SW480 (cell line): Measurements from ENCODE around the gene B3GALT6.

Source experiments
- DNase-seq: peaks from one replicate; pipeline ENCODE4 v3.0.0-alpha.2; 2016; ENCODE audit warnings: low spot score

Gene B3GALT6

DNA sequence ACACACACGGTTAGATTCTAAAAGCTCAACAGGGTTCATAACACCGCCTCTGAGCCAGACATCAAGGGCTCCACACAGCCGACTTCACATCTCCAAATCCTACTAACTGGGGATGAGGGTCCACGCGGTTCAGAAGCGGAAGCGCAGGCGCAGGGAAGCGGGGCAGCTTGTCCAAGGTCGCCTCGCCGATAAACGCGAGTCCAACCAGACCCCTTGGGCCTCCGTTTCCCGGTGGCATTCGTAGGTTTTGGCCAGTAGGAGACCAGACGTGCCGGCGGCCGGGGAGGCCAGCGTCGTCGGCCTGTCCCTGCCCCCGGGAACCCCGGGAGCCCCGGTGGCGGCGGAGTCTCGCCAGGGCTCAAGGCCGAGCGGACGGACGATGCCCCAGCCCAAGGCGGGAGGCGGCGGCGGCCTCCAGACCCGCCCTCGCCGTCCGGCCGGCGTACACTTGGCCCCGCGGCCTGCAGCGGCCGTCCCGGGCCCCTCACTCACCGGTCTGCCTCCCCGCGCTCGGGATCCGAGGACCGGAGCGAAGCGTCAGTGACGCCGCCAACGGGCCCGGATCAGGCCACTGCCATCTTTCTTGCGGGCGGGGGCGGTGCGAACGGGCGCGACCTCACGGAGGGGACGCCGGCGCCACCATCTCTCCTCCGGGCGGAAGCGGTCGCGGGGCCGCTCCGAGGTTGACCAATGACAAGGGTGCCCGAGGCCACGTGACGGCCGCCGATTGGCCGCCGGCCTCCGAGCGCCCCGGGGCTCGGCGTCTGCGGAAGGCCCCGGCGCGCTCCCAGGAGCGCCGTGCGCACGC, 433 bp upstream of the B3GALT6 start, which contains the start of gene SDF4:
Gene SDF4, minus strand, starts transcription at position 602 of the 808 bp plus-strand sequence. CDS start 3,229 bp downstream, outside the sequence.
- DNase-seq = peak; percentile 96

DNA sequence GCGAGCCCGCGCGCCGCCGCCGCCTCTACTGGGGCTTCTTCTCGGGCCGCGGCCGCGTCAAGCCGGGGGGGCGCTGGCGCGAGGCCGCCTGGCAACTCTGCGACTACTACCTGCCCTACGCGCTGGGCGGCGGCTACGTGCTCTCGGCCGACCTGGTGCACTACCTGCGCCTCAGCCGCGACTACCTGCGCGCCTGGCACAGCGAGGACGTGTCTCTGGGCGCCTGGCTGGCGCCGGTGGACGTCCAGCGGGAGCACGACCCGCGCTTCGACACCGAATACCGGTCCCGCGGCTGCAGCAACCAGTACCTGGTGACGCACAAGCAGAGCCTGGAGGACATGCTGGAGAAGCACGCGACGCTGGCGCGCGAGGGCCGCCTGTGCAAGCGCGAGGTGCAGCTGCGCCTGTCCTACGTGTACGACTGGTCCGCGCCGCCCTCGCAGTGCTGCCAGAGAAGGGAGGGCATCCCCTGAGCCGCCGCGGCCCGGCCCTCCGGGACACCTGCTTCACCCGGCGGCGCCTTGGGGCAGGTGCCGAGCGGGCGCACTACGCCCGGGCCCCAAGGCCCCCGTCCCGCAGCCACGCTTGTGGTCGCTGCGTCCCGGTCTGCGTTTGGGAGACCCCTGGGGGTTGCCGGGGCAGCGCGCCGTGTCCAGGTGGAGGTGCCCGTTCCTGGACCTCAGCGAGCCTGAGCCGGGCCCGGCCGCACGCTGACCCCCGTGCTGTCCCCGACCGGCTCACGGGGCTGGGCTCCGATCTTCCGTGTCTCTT, 944 bp downstream of the B3GALT6 start:
- no peak for DNase-seq

DNA sequence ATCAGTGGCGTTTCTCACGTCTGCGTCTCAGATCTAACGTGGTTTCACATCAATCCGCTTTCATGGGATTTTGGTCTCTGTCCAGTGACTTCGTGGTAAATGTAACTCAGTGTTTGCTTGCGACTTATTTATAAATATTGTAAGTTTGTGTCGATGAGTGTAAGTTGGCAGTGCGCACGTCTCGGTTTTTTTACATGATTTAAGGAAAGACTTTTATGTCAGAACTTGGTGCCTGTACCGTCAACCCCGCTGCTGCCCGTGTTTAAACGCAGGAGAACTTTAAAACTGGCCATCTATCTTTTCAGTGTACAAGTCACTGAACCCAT, 1.5 kb downstream of the B3GALT6 start:
- DNase-seq = no peak

DNA sequence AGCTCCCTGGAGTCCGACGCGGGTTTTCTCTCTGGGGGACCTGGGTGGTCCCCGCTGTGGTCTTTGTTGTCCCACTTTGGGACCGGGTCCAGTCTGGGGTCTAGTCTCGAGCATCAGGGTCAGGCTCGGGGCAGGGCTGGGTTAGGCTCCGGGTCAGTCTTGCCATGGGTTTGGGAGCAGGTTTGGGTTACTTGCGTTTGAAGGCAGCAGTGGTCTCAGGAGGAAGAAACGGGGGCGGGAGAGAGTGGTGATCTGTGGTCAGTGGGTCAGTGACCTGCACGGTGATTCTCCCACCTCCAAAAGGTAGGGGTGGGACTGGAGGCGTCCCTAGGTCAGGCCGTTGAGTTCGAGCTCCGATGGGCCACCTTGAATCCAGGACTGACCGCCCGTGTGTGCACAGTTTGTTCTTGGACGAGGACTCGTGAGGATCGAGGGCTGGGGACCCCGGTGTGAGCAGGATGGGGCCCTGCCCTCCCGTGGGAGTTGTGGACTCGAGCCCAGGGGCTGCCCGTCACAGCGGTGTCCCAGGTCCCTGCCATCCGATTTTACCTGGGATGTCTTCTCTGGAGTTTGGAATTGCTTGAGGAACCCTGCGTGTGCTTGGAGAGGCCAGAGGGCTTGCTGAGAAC, 2.3 kb downstream of the B3GALT6 start:
- no peak for DNase-seq

DNA sequence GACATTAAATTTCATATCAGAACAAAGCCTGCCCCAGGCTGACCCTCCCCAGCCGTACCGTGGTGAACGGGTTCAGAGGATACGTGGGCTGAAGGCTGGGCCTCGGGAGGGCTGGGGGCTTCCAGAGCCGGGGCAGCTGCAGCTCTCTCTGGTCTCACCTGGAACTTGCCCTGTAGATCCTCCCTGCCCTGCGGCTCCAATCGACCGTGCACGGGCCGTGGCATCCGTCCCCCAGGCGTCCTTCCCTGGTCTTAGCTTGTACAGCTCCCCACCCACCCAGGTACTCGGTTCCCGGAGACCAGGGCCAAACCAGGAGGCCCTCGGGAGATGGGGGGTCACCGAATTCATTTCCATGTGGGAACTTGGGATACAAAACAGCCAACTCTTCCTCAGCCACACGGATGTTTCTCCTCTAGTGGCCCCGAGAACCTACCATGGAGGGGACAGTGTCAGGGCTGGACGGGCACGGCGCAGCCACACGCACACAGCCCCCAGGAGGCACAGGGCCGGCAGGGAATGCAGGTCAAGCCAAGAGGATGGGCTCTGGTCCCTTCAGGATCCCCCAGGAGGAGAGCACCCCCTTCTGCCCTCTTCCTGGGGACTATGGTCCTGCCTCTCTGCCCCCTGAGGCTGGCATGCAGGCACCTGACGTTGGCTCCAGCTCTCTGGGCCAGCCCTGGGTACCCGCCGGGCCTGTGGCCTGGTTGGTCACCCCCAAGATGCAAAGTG, 3.1 kb downstream of the B3GALT6 start:
- no peak for DNase-seq

DNA sequence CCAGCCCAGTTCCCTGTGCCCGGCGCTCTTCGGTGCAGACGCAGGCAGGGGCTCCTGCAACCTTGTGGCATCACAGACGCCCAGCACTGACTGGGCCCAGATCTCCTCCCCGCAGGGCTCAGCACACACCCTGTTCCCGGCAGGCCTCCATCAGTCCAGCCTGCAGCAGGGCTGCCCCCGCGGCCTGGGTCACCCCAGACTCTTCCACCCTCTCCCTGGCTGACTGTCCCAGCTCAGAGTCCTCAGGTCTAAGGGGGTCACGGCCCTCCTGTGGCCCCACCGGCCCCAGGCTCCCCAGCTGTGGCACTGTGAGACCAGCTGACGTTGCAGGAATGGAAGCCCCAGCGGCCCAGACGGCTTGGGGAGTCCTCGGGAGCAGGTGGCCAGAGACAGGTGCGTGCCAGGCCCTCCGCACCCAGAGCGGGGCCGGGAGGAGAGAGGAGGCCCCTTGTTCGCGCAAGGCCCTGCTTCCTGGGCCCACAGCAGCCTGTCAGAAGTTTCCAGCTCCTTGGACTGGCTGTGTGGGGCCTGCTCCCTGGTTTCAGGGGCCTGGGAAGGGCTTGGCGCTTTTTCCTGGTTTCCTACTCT, 4.2 kb downstream of the B3GALT6 start:
- no peak for DNase-seq

DNA sequence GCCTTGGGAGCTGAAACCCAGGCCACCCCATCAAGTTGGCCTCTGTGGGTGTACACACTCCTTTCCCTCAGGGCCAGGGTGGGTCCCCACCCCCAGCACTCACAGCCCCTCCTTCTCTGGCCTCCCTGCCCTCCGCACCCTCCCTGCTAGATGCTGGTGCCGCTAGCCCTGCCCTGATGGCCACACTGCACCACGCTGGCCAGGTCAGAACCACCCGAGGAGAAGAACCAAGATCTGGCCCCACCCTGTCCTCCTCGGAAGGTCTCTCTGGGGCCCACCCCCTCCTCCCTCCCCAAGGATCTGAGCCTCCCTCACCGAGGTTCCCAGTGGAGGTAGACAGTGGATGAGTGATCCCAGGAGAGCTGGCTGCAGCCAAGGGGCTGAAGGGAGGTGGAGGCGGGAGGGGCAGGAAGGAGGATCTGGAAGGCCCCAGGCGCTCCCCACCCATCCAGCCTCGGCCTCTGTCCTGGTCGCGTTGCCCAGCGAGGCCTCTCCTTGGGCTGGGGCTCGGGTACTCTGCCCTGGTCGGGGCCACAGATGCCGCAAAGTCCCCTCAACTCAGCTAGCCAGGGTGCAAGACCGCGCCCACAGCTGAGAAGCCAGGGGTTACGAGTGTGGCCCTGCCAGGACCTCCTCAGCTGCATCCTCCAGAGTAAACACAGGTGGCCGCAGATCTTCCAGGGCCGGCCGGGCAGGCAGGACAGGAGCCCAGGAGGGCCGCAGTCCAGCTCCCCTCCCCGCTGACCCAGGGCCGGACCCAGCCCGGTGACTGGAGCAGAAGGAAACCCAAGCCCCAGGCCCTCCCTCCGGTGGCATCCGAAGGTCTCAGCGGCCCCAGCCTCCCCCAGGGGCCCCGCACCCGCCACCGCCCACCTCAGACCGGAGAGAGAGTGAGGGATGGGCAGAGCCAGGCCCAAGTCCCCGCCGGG, 5.2 kb downstream of the B3GALT6 start:
- DNase-seq = peak; percentile 50

DNA sequence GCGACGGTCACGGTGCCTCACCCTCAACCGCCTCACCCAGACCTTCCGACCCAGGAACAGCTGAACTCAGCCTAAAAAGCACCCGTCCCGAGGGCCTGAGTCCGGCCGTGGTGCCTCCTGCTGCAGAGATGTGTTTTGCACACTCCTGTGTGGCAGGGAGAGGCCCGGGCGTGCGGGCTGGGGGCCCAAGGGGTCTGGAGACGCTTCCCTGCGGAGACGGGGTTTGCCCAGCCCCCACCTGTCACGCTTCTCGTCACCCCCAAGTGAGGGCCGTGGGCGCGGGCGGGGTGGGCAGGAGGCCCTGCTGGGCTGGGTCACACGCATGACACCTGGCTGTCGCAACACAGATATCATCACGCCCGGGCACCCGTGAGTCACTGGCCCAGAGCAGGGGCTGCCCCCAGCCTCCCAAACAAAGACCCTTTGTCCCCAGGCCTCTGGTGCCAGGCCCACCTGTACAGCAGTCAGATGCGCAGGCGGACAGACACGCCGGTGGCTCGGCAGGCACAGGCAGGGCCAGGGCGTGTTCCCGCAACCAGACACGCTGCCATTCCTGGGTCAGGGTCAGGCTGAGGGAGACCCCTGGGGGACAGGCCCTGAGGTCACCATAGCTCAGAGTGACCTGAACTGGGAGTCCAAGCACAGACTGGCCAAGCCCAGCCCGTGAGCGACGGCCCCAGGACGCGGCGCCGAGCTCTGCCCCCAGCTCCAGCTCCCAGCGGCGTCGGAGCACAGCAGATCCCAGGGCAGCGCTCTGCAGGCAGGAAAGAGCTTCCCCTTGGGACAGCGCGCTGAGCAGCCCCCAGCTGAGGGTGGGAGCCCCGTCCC, 6.1 kb downstream of the B3GALT6 start:
- DNase-seq = peak; percentile 98

DNA sequence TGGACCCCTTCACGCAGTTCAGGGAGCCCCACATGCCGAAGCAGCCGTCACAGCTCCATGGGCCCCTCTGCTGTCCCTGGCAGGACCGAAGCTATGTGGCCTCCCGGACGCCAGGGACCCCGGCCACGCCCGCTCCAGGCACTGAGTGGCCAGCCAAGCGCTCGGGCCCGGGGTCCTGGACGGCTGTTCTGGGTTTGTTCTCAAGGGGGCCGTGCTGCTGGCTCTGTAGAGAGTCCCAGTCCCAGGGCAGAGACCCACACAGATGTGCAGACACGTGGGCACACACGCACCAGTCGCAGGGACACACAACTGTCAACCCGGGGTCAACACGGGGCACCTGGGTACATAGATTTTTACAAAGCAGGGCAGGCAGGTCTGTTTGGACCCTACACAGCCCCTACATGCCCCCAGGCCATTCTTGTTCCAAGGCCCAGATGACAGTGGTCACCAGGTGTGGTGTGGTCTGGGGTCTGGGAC, 6.7 kb downstream of the B3GALT6 start:
- no peak for DNase-seq

DNA sequence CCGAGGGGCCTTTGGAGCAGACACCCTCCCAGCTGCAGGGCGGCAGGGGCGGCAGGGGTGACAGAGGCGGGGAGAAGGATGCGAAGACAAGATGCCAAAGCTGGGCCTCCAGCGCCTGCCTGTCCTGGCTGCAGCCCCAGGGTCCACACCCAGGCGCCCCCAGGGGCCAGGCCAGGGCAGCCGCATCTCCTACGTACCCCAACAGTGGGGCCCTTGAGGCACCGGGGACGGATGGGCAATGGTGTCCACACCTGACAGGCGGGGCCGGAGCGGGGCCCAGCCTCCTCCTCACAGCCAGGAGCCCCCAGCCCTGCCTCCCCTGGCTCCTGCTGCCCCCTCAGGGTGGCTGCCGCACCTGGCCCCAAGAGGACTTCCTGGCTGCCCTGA, 7.2 kb downstream of the B3GALT6 start:
- DNase-seq = no peak

DNA sequence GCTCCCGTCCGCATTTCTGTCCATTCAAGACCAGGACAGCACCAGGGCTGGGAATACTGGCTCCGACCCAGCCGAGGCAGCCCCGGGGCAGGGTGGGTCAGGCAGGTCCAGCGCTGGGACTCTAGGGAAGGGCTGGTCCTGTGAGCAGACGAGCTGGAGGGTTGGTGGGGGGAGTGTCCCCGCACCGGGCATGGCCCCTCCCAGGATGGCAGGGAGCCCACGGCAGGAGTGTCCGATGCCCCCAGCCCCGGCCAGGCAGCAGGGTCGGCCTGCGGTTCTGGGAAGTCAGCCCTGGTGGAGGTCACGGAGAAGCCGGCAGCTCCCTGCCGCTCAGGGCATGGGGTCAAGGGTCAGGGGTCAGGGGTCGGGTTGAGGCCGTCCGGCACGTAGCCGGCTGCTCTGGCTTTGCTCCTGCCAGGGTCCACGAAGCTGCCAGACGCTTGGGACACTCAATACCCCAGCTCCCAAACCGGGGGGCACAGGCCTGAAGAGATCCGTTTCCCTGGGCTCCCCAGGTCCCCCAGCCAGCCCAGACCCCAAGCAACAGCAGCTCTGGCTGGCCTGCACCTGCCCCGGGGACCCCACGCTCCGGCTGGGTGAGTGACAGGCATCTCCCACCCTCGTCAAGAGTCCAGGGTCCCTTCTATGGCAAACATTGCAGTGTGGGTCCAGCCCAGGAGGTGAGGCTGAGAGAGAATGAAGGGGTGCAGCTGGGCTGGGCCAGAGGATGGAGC, 7.7 kb downstream of the B3GALT6 start:
- no peak for DNase-seq

DNA sequence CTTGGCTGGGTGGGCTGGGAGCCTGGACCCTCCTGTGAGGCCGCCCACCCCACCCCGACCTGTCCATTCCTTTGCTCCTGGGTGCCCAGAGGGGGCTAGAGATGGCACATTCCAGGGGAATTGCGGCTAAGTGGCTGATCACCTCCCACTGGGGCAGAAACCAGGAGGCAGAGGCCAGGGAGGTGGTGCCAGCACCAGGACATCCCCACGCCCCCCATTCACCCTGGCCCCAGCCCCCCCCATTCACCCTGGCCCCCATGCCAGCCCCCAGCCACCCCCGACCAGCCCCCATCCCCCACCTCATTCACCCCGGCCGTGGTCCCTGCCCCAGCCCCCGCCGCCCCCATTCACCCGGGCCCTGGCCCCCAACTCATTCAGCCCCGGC, 8.3 kb downstream of the B3GALT6 start:
- no peak for DNase-seq

DNA sequence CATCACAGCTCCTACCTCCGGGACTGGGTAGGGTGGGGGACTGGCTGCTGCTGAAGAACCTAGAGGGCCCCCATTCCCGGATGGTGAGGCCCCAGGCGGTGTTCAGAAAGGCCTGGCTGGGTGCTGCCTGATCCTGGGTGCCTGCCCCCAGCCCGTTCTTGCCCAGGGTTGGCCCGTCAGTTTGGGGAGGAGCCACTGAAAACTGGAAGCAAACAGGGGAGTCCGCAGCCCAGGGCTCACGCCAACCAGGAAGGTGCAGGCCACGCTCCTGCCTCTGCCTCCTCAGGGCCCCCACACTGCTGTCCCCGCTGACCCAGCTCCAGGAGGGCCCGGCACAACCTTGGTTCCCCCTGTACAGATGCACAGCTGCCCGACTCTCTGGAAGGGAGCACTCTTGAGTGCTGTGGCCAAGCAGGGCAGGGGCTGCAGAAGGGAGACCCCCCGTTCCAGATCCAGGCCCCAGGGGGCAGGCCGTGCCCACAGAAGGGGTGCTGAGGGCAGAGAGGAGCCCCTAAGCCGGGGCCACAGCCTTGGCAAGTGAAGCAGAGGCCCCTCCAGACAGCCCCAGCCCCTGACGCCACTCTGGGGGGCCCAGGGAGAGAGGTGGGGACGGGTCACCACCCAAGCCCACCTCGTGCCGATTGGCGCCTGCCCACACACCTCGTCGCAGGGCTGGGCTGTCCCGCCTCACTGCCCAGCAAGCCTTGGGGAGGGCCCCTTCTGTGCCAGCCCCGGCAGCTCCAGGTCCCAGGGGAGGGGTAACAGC, 9.0 kb downstream of the B3GALT6 start:
- no peak for DNase-seq

DNA sequence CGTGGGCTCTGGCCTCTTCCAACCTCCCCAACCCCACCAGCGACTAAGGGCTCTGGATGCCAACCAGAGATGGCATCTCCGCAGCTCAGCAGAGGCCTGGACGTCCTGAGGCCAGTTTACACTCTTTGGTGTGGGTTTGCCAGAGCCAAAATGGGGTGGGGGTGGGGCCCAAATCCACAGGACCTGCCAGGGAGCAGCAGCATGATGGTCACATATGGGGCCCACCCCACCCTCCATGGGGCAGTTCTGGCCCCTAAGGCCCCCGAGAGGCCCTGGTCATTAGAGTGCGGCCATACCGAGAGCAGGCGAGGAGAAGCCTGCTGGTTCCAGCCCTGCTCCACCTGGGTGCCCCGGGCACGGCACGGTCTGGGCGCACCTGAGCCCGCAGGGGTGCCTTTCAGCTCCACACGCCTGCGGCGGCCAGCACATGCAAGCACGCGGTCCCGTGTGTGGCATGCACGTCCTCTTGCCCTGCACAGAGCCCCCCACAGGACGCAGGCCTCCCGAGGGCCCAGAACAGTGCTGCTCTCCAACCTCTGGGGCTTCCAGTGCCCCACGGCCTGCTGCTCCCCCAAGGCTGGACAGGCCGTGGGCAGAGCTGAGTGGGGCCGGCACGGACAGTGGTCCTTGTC, 9.7 kb downstream of the B3GALT6 start:
- DNase-seq = no peak

DNA sequence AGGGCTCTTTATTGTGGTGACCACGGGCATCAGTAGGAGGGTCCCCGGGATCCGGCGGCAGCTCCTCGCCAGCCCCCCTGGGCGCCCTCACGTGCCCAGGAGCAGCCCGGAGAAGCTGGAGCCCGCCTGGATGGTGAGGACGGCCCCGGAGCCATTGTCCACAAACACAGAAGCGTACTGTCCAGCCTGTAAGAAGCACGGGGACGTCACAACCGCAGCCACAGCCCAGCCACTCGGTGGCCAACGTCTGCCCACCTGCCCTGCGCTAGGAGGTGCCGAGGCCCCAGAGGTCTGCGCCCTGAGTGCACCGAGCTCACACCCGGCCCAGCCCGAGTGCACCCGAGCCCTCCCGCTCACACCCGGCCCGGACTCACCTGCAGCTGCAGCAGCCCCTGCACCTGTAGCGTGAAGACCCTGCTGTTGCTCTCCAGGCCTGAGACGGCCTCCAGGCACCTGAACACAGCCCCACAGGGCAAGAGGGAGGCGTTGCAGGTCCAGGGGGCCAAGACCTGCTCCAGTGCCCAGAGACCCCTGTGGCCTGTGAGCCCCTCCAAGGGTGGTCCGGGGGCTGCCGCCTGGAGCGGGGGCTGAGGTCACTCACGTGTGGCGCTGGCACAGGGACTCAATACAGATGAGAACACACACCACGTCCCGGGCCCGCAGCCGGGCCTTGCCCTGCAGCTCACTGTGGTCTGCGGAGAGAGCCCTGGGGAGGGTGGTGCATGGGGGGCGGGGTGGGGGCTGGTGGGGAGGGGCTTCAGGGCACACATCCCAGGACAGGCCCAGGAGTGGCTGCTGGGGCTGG, 10.6 kb downstream of the B3GALT6 start:
- no peak for DNase-seq

DNA sequence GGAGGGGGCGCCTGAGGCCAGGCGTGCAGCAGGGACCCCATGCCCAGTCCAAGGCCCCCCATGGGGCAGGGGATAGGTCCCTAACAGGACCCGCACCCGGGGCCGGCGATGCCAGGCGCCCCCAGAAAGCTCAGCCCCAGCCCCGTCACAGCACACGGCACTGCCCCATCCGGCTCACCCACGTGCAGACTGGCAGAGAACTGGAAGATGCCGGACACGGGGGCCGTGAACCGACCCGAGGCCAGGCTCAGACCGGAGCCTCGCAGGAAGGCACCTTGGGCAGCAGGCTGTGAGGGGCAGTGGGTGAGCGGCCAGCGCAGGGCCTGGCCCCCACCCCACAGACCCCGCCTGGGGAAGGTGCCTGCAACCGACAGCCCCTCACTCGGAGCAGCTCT, 11.2 kb downstream of the B3GALT6 start:
- no peak for DNase-seq

DNA sequence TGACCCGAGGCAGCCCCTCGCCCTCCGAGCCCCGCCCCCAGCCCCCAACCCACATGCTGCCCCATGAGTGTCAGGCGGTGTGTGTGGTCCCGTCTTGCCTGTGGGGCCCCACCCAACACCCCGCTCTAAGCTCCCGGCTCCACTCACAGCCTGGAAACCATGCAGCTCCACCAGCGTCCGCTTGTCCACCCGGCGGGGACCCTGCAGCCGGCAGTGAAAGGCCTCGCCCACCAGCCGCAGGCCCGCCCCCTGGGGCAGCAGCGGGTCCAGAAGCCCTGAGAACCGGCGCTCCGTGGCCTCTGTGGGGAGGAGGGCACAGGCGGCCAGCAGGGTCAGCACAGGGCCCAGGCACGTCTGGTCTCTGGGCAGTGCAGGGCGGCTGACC, 11.8 kb downstream of the B3GALT6 start:
- DNase-seq = no peak
